ENCODE measurements around the gene ROR1. TPM values are rescaled to one million over a fixed set of nuclear protein-coding genes. Genes with fewer than 3 reads are reported as not detected.

The ROR1 gene
- total RNA-seq, 1 donor from 2014 or later = 131 TPM

DNA sequence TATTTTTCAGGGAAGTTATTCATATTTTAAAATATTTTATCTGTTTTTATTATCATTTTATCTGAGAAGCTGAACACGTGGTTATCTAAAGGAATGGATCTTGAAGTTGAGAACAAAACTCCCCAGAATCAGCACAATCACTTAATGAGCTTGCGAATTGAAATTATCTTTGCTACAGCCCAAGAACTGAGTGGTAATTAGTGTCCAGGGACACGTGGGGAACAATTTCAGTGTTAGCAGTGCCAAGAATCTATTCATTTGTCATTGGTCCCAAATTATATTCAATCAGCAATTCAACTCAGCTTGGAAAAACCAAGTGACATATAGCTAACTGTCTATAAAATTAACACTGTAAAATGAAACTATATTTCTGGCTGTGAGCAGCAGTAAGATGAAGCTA is 232.0 kb downstream of the ROR1 start:
- TF ChIP-seq, protein P1, sequence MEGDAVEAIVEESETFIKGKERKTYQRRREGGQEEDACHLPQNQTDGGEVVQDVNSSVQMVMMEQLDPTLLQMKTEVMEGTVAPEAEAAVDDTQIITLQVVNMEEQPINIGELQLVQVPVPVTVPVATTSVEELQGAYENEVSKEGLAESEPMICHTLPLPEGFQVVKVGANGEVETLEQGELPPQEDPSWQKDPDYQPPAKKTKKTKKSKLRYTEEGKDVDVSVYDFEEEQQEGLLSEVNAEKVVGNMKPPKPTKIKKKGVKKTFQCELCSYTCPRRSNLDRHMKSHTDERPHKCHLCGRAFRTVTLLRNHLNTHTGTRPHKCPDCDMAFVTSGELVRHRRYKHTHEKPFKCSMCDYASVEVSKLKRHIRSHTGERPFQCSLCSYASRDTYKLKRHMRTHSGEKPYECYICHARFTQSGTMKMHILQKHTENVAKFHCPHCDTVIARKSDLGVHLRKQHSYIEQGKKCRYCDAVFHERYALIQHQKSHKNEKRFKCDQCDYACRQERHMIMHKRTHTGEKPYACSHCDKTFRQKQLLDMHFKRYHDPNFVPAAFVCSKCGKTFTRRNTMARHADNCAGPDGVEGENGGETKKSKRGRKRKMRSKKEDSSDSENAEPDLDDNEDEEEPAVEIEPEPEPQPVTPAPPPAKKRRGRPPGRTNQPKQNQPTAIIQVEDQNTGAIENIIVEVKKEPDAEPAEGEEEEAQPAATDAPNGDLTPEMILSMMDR (IDR thresholded peaks at IDR 0.05) = no peak
- no peak overlapping the region for H3K4me3 Mint-ChIP-seq (ENCODE audit: unreplicated experiment)
- peaks cover 86% of the 10 kb centered on the region for H3K4me1 Mint-ChIP-seq (ENCODE audit: low read depth)
- no peak for DNase-seq (ENCODE audit: low spot score)
- peaks cover 2% of the 10 kb centered on the region for H3K9me3 Mint-ChIP-seq (ENCODE audit: low read depth)
- H3K27me3 Mint-ChIP-seq (ENCODE audit: low read depth) = no peaks in the 10 kb centered on the region
- H3K27ac Mint-ChIP-seq (ENCODE audit: unreplicated experiment) = peak overlapping the region; percentile 75
- peaks cover 12% of the 10 kb centered on the region for H3K36me3 Mint-ChIP-seq (ENCODE audit: low read depth)

GRCh38 chr1:64006276-64007051 is 232.6 kb downstream of the ROR1 start:
- H3K27me3 Mint-ChIP-seq (ENCODE audit: low read depth) = no peaks in the 10 kb centered on the region
- no peaks in the 10 kb centered on the region for H3K9me3 Mint-ChIP-seq (ENCODE audit: low read depth)
- no peak for DNase-seq (ENCODE audit: low spot score)
- H3K36me3 Mint-ChIP-seq (ENCODE audit: low read depth) = peaks cover 8% of the 10 kb centered on the region
- H3K27ac Mint-ChIP-seq (ENCODE audit: unreplicated experiment) = peak overlapping the region; percentile 82
- H3K4me1 Mint-ChIP-seq (ENCODE audit: low read depth) = peaks cover 80% of the 10 kb centered on the region
- TF ChIP-seq, protein P1 (IDR thresholded peaks at IDR 0.05) = no peak
- H3K4me3 Mint-ChIP-seq (ENCODE audit: unreplicated experiment) = no peak overlapping the region

- DNase-seq (ENCODE audit: low spot score) = no peak
- Mint-ChIP-seq H3K9me3 (ENCODE audit: low read depth) (peaks cover 2% of the 10 kb centered on the region), H3K4me3 (ENCODE audit: unreplicated experiment) (no peak overlapping the region), H3K27ac (ENCODE audit: unreplicated experiment) (peak overlapping the region; percentile 56), H3K36me3 (ENCODE audit: low read depth) (peaks cover 27% of the 10 kb centered on the region), H3K4me1 (ENCODE audit: low read depth) (peaks cover 60% of the 10 kb centered on the region), H3K27me3 (ENCODE audit: low read depth) (no peaks in the 10 kb centered on the region)
- TF ChIP-seq, protein P1 (IDR thresholded peaks at IDR 0.05) = no peak
Measured at GRCh38 chr1:64010316-64010715, 236.5 kb downstream of the ROR1 start.

GRCh38 chr1:64013395-64013794 is 239.6 kb downstream of the ROR1 start:
- no peak for DNase-seq (ENCODE audit: low spot score)
- TF ChIP-seq, protein P1 (IDR thresholded peaks at IDR 0.05) = no peak
- H3K27me3 Mint-ChIP-seq (ENCODE audit: low read depth) = no peaks in the 10 kb centered on the region
- H3K9me3 Mint-ChIP-seq (ENCODE audit: low read depth) = peaks cover 2% of the 10 kb centered on the region
- H3K4me3 Mint-ChIP-seq (ENCODE audit: unreplicated experiment) = no peak overlapping the region
- peaks cover 36% of the 10 kb centered on the region for H3K36me3 Mint-ChIP-seq (ENCODE audit: low read depth)
- peak overlapping the region; percentile 8 for H3K27ac Mint-ChIP-seq (ENCODE audit: unreplicated experiment)
- H3K4me1 Mint-ChIP-seq (ENCODE audit: low read depth) = peaks cover 32% of the 10 kb centered on the region

DNA sequence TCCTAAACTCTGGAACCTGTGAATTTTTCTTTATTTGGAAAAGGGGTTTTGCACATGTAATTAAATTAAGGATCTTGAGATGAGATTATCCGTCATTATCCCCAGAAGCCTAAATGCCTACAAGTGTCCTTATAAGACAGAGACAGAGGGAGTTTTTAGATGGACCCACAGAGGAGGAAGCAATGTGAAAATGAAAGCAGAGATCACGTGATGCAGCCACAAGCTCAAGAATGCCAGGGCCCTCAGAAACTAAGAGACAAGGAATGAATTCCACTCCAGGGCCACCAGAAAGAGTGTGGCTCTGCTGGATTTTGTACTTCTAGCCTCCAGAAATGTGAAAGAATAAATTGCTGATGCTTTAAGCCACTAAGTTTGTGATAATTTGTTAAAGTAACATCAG is 246.0 kb downstream of the ROR1 start:
- Mint-ChIP-seq H3K4me1 (ENCODE audit: low read depth) (peaks cover 29% of the 10 kb centered on the region), H3K4me3 (ENCODE audit: unreplicated experiment) (no peak overlapping the region), H3K27me3 (ENCODE audit: low read depth) (no peaks in the 10 kb centered on the region), H3K27ac (ENCODE audit: unreplicated experiment) (peak overlapping the region; percentile 79), H3K9me3 (ENCODE audit: low read depth) (no peaks in the 10 kb centered on the region), H3K36me3 (ENCODE audit: low read depth) (peaks cover 35% of the 10 kb centered on the region)
- no peak for DNase-seq (ENCODE audit: low spot score)
- TF ChIP-seq, protein P1 (IDR thresholded peaks at IDR 0.05) = no peak
